Peyer's patch (tissue), 4 donors: Measurements from ENCODE around the gene MRPL38. TPM values are rescaled to one million over a fixed set of nuclear protein-coding genes. Genes with fewer than 3 reads are reported as not detected.

Experiments used
- DNase-seq, 3 donors: peaks; one replicate each; pipeline ENCODE4 v3.0.0-alpha.2; 2017 to 2019
- H3K27ac ChIP-seq, 4 donors: fragments of 200-600 bp; sonication (generic); one replicate each; pipeline ENCODE4 v1.5.1; 2016 to 2019
- H3K27me3 ChIP-seq, 2 donors: fragments of 200-600 bp; sonication (generic); one replicate each; pipeline ENCODE4 v1.5.1; 2019
- H3K36me3 ChIP-seq, 3 donors: fragments of 200-600 bp; sonication (generic); one replicate each; pipeline ENCODE4 v1.5.1; 2016 to 2019
- H3K4me1 ChIP-seq, 4 donors: fragments of 200-600 bp; sonication (generic); one replicate each; pipeline ENCODE4 v1.5.1; 2016 to 2019
- H3K4me3 ChIP-seq, 4 donors: fragments of 200-600 bp; sonication (generic); 1 replicate in 3 of 4; 2 replicates in 1 of 4; pipeline ENCODE4 v1.5.1; 2016 to 2019; ENCODE audit warnings: mild to moderate bottlenecking in 1 of 4
- H3K9me3 ChIP-seq, 4 donors: fragments of 200-600 bp; sonication (generic); one replicate each; pipeline ENCODE4 v1.5.1; 2016 to 2019; ENCODE audit warnings: mild to moderate bottlenecking in 1 of 4
- CTCF ChIP-seq, 6 experiments: fragments of 450-650 bp in 4 of 6; fragments of 200-600 bp in 2 of 6; sonication (generic) in 1 of 6; IDR thresholded peaks; one replicate each; pipeline ENCODE4 v1.5.1; 2017 to 2019; ENCODE audit warnings: antibody characterized with exemption in 6 of 6, mild to moderate bottlenecking in 3 of 6, moderate library complexity in 1 of 6
- POLR2A ChIP-seq, 2 donors: fragments of 450-650 bp; IDR thresholded peaks; one replicate each; pipeline ENCODE4 v1.5.1; 2017; ENCODE audit warnings: antibody characterized with exemption in 2 of 2, mild to moderate bottlenecking in 2 of 2, moderate library complexity in 2 of 2
- total RNA-seq, 4 donors: library from RNA; depleted of rRNA; stranded (reverse); fragments of >200 nt; gene quantifications; one replicate each; pipeline ENCODE4 v1.1.0, GENCODE V29; 2016

The MRPL38 gene
- total RNA-seq, 4 donors from 2014 or later, result 61.1 to 95.7 (median 72.9) TPM

GRCh38 chr17:75917141-75917916 is 12.6 kb upstream of the MRPL38 start:
- Histone ChIP-seq H3K27me3 (no peaks in the 10 kb centered on the region), H3K27ac (no peak overlapping the region), H3K9me3 (no peaks in the 10 kb centered on the region), H3K4me3 (no peak overlapping the region), H3K36me3 (peaks cover 0 to 8% (median 0%) of the 10 kb centered on the region in 3 donors), H3K4me1 (no peaks in the 10 kb centered on the region)
- TF ChIP-seq POLR2A (IDR thresholded peaks at IDR 0.05) (no peak), CTCF (IDR thresholded peaks at IDR 0.05) (no peak)
- DNase-seq, result no peak

GRCh38 chr17:75915268-75915667 is 10.6 kb upstream of the MRPL38 start:
- no peak for DNase-seq
- Histone ChIP-seq H3K9me3 (no peaks in the 10 kb centered on the region), H3K4me1 (no peaks in the 10 kb centered on the region), H3K27me3 (no peaks in the 10 kb centered on the region), H3K36me3 (peaks cover 0 to 8% (median 0%) of the 10 kb centered on the region in 3 donors), H3K27ac (no peak overlapping the region), H3K4me3 (no peak overlapping the region)
- TF ChIP-seq POLR2A (IDR thresholded peaks at IDR 0.05), result no peak
- no peak for TF ChIP-seq CTCF (IDR thresholded peaks at IDR 0.05)

- peaks cover 0 to 8% (median 0%) of the 10 kb centered on the region in 3 donors for H3K36me3 ChIP-seq
- H3K4me1 ChIP-seq, result peaks cover 0 to 4% (median 0%) of the 10 kb centered on the region in 4 donors
- no peak overlapping the region for H3K4me3 ChIP-seq
- DNase-seq, result no peak
- TF ChIP-seq POLR2A (IDR thresholded peaks at IDR 0.05) (no peak), CTCF (IDR thresholded peaks at IDR 0.05) (no peak)
- no peaks in the 10 kb centered on the region for H3K27me3 ChIP-seq
- no peaks in the 10 kb centered on the region for H3K9me3 ChIP-seq
- H3K27ac ChIP-seq, result no peak overlapping the region
Observed at GRCh38 chr17:75914643-75915267, 10.1 kb upstream of the MRPL38 start.

GRCh38 chr17:75913537-75914210 is 9.0 kb upstream of the MRPL38 start:
- Histone ChIP-seq H3K27ac (no peak overlapping the region), H3K4me3 (no peak overlapping the region), H3K36me3 (peaks cover 0 to 8% (median 0%) of the 10 kb centered on the region in 3 donors), H3K4me1 (peaks cover 0 to 4% (median 0%) of the 10 kb centered on the region in 4 donors), H3K27me3 (no peaks in the 10 kb centered on the region), H3K9me3 (no peaks in the 10 kb centered on the region)
- DNase-seq, result no peak
- TF ChIP-seq POLR2A (IDR thresholded peaks at IDR 0.05), result no peak
- no peak for TF ChIP-seq CTCF (IDR thresholded peaks at IDR 0.05)

- Histone ChIP-seq H3K27ac (no peak overlapping the region), H3K27me3 (no peaks in the 10 kb centered on the region), H3K4me1 (peaks cover 0 to 4% (median 0%) of the 10 kb centered on the region in 4 donors), H3K9me3 (no peaks in the 10 kb centered on the region), H3K4me3 (no peak overlapping the region), H3K36me3 (peaks cover 0 to 8% (median 0%) of the 10 kb centered on the region in 3 donors)
- TF ChIP-seq POLR2A (IDR thresholded peaks at IDR 0.05) (no peak), CTCF (IDR thresholded peaks at IDR 0.05) (no peak)
- DNase-seq, result no peak
Observed at GRCh38 chr17:75910699-75911098, 6.0 kb upstream of the MRPL38 start.
